Lower leg skin (tissue), 3 donors: Measurements from ENCODE around the gene SLC4A4.

Experiments used
- POLR2A ChIP-seq, 2 donors: fragments of 450-650 bp; IDR thresholded peaks; one replicate each; pipeline ENCODE4 v1.6.1; 2016 to 2017; ENCODE audit warnings: antibody characterized with exemption in 2 of 2, mild to moderate bottlenecking in 1 of 2, moderate library complexity in 1 of 2
- TF ChIP-seq, protein P1 (sequence below), 3 donors: fragments of 450-650 bp; IDR thresholded peaks; one replicate each; pipeline ENCODE4 v1.5.1; 2016; ENCODE audit warnings: antibody characterized with exemption in 3 of 3, mild to moderate bottlenecking in 3 of 3, moderate library complexity in 2 of 3

DNA sequence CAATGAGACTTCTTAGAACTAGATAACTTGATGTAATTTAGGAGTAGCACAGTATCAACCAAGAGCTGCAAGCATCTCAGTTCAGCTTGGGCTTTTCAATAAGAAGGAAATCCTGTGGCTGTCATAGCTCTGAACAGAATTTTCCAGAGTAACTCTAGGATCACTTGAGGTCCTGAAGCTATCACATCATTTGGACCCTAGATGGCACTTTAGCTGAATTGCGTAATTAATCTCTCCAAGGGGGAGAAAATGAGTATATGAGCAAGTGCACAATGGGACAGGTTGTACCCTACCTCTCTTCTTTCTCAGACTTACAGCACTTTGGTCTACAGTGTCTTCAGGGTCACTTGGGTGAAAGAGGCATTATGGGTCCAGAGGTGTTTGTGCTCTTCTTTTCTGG, 45.2 kb downstream of the SLC4A4 start:
- TF ChIP-seq, protein P1, sequence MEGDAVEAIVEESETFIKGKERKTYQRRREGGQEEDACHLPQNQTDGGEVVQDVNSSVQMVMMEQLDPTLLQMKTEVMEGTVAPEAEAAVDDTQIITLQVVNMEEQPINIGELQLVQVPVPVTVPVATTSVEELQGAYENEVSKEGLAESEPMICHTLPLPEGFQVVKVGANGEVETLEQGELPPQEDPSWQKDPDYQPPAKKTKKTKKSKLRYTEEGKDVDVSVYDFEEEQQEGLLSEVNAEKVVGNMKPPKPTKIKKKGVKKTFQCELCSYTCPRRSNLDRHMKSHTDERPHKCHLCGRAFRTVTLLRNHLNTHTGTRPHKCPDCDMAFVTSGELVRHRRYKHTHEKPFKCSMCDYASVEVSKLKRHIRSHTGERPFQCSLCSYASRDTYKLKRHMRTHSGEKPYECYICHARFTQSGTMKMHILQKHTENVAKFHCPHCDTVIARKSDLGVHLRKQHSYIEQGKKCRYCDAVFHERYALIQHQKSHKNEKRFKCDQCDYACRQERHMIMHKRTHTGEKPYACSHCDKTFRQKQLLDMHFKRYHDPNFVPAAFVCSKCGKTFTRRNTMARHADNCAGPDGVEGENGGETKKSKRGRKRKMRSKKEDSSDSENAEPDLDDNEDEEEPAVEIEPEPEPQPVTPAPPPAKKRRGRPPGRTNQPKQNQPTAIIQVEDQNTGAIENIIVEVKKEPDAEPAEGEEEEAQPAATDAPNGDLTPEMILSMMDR (IDR thresholded peaks at IDR 0.05) = no peak
- no peak for TF ChIP-seq POLR2A (IDR thresholded peaks at IDR 0.05)
